Stimulated activated CD4-positive, alpha-beta T cell treated with anti-CD3 and anti-CD28 coated beads, Interleukin-1b, Interleukin-23, amount 100 ng/mL, for 4 hours (primary cell): Measurements from ENCODE around the gene BTNL8.

Experiments
- DNase-seq, 2 donors: peaks; one replicate each; pipeline ENCODE4 v3.0.0-alpha.2; 2020; ENCODE audit warnings: low read depth in 2 of 2

BTNL8 gene

GRCh38 chr5:180969406-180969805, 70.4 kb downstream of the BTNL8 start:
- no peak for DNase-seq

- DNase-seq: no peak
Measured at GRCh38 chr5:180970336-180970735, 71.4 kb downstream of the BTNL8 start.

- no peak for DNase-seq
Measured at GRCh38 chr5:180970875-180971274, 71.9 kb downstream of the BTNL8 start.

GRCh38 chr5:180974612-180975315, 75.8 kb downstream of the BTNL8 start:
- DNase-seq: no peak

GRCh38 chr5:180975338-180975737, 76.4 kb downstream of the BTNL8 start:
- no peak for DNase-seq

- DNase-seq: no peak
Measured at GRCh38 chr5:180976518-180976917, 77.6 kb downstream of the BTNL8 start.

GRCh38 chr5:180977852-180978251, 78.9 kb downstream of the BTNL8 start:
- no peak for DNase-seq

- no peak for DNase-seq
Measured at GRCh38 chr5:180982008-180982741, 83.2 kb downstream of the BTNL8 start.

GRCh38 chr5:180988016-180988415, 89.1 kb downstream of the BTNL8 start:
- DNase-seq: no peak

- DNase-seq: no peak
Measured at GRCh38 chr5:180988592-180988991, 89.6 kb downstream of the BTNL8 start, which contains the start of gene BTNL3. Gene BTNL3 (plus strand): TSS chr5:180988846. CDS start chr5:180989029, 183 bp downstream.

- DNase-seq: no peak
Measured at GRCh38 chr5:180990086-180990881, 91.3 kb downstream of the BTNL8 start.

GRCh38 chr5:180990882-180991242, 91.9 kb downstream of the BTNL8 start:
- no peak for DNase-seq
